Astrocyte of the spinal cord (primary cell): Measurements from ENCODE around the gene KLK10.

Experiments used
- DNase-seq: peaks from one replicate; pipeline ENCODE4 v3.0.0; 2011; ENCODE audit warnings: low read depth, low spot score
- H3K4me3 ChIP-seq: 2 replicates; pipeline ENCODE4 v1.5.1; 2011; ENCODE audit warnings: low read depth, mild to moderate bottlenecking, low read length, moderate library complexity
- CTCF ChIP-seq: IDR thresholded peaks from 2 replicates; pipeline ENCODE4 v1.5.1; 2012; ENCODE audit warnings: low read depth, mild to moderate bottlenecking, low read length, inconsistent platforms
- in situ Hi-C: cut with HindIII; loops from 2 replicates; pipeline ENCODE4 v1.10.0; 2017; ENCODE audit warnings: low sequenced_read_pairs

Gene KLK10

DNA sequence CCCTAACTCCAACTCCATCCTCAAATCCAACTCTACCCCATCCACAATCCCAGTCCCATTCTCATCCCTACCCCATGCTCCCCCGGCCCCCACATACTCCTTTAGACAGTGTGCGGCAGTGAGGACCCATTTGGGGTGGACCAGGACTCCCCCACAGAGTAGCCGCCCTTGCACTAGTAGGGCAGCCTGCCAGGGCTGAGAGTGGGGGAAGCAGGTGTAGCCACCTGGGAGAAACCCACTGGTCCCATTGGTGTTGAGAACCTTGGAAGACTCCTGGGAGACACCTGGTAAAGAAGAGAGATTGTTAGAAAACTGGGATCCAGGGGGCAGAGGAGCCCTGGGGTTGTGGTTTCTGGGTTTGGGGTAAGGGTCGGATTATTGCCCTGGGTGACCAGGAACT, 40.8 kb upstream of the KLK10 start:
- DNase-seq = no peak
- no peak overlapping the region for H3K4me3 ChIP-seq
- in situ Hi-C loops = no loop called here
- no peak for TF ChIP-seq CTCF

DNA sequence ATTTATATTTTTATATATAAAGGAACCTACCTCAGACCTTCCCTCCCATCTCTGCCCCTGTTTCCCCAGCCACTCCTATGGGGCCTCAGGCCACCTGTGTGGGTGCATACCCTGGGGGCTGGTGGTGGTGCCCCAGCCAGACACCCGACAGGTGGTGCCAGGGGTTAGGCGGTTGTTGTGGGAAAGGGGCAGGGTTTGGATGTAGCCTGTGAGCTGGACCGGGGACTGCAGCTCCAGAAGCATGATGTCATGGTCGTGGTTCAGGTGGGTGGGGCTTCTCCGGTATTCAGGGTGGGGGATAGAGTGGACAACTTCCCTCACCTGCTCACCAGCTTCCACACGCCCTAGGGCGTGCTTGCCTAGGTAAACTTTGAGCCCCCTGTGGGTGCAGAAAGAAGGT, 40.2 kb upstream of the KLK10 start:
- in situ Hi-C loops = no loop called here
- H3K4me3 ChIP-seq = no peak overlapping the region
- DNase-seq = no peak
- no peak for TF ChIP-seq CTCF

GRCh38 chr19:51055866-51056265, 36.4 kb upstream of the KLK10 start:
- DNase-seq = no peak
- in situ Hi-C loops = no loop called here
- H3K4me3 ChIP-seq = no peak overlapping the region
- TF ChIP-seq CTCF = no peak

DNA sequence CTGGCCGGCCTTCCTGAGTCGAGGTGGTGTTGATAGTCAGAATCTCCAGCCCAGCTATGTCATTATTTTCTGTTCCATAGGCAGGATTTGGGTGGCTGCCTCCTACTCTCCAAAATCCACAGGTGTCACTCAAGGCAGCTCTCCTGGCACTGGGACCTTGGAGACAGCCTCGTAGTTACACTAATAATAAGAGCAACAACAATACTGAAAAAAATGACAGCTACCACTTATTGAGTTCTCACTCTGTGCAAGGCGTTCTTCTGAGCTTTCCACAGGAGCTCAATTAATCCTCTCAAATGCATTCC, 27.5 kb upstream of the KLK10 start:
- DNase-seq = no peak
- in situ Hi-C loops = no loop called here
- TF ChIP-seq CTCF = no peak
- no peak overlapping the region for H3K4me3 ChIP-seq

DNA sequence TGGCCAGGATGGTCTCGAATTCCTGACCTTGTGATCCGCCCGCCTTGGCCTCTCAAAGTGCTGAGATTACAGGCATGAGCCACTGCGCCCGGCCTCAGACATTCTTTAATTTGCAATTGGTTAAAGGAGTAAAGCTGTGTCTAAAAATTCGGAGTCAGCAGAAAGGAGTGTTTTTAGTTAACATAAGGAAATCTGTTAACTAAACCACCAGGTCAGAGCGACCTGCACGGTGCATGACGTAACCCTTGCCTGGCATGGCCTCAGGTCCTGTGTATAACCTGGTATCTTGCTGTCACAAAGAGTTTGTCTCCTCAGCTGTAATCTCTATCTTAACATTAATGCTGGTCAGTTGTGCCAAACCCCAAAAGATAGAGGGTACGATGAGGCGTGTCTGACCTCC, 24.8 kb upstream of the KLK10 start:
- TF ChIP-seq CTCF = no peak
- in situ Hi-C loops = no loop called here
- no peak overlapping the region for H3K4me3 ChIP-seq
- no peak for DNase-seq

DNA sequence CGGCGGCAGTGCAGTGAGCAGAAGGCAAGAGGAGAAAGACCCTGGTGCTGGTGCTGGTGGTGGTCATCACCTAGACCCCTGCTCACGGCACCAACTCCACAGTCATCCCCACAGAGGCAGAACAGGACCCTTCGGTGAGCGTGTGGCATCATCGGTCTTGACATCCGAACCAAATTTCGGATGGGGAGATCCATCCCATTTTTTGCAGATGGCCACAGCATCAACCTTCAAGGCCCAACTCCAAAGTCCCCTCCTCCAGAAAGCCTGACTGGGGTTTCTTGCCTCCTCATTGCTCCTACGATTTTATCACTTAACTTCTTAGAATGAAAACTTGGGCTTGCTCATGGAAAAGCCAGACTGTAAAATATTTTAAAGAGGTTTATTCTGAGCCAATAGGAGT, 24.0 kb upstream of the KLK10 start:
- in situ Hi-C loops = no loop called here
- H3K4me3 ChIP-seq = no peak overlapping the region
- TF ChIP-seq CTCF = no peak
- no peak for DNase-seq

DNA sequence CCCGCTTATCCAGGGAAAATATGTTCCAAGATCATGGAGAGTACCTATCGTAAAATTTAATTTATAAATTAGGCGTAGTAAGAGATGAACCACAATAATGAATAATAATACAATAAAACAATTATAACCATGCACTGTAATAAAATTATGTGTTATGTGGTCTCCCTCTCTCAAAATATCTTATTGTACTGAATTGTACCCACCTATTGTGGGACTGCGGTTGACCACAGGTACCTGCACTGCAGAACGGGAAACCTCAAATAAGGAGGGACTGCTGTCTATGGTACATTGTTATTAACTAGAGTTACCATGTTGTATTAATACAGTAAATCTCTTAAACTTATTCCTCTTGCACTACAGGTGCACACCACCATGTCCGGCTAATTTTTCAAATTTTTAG, 20.6 kb upstream of the KLK10 start:
- no peak for TF ChIP-seq CTCF
- no peak for DNase-seq
- no peak overlapping the region for H3K4me3 ChIP-seq
- in situ Hi-C loops = no loop called here
